ENCODE results near the gene STK32B.

STK32B gene

GRCh38 chr4:5019274-5019673, 32.0 kb upstream of the STK32B start, which contains the start of gene CYTL1:
Gene CYTL1 (minus strand): TSS chr4:5019458. CDS start chr4:5019445, 13 bp downstream.
- no peak for ATAC-seq (replicated peaks)
- peaks cover 21 to 80% of the 10 kb centered on the region in 2 donors for H3K27me3 Mint-ChIP-seq
- DNase-seq = no peak
- no peak within 1 kb of the TSS for H3K4me3 Mint-ChIP-seq
- no peaks in the 10 kb centered on the region for H3K36me3 Mint-ChIP-seq (ENCODE audit: insufficient read depth)
- no peaks in the 10 kb centered on the region for H3K9me3 Mint-ChIP-seq
- H3K27ac Mint-ChIP-seq = no peak within 1 kb of the TSS
- peaks cover 0 to 1% of the 10 kb centered on the region in 2 donors for H3K4me1 Mint-ChIP-seq (ENCODE audit: low read depth in 2 of 2)

DNA sequence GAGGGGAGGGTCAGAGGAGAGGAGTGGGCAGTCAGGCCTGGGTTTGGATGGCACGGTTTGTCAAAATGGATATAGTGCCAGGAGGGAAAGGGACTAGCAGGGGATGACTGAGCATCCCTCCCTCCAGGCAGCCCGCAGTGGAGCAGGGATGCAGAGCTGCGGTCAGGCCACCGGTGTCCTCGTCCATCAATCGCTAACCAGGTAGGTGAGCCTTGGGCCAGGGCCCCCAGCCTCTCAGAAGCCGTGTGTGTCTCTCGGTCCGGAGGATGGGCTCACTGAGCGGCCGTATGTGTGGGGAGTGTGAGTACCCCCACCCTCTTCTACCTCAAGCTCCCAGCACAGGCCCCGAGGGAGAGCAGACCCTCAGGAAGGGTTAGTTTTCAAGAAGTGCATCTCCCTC, 31.5 kb upstream of the STK32B start:
- no peaks in the 10 kb centered on the region for H3K9me3 Mint-ChIP-seq
- H3K36me3 Mint-ChIP-seq (ENCODE audit: insufficient read depth) = no peaks in the 10 kb centered on the region
- peaks cover 0 to 1% of the 10 kb centered on the region in 2 donors for H3K4me1 Mint-ChIP-seq (ENCODE audit: low read depth in 2 of 2)
- H3K4me3 Mint-ChIP-seq = no peak overlapping the region
- peaks cover 18 to 79% of the 10 kb centered on the region in 2 donors for H3K27me3 Mint-ChIP-seq
- no peak for ATAC-seq (replicated peaks)
- no peak for DNase-seq
- H3K27ac Mint-ChIP-seq = no peak overlapping the region

- Mint-ChIP-seq H3K27me3 (peaks cover 19 to 80% of the 10 kb centered on the region in 2 donors), H3K4me1 (ENCODE audit: low read depth in 2 of 2) (peaks cover 0 to 1% of the 10 kb centered on the region in 2 donors), H3K9me3 (no peaks in the 10 kb centered on the region), H3K4me3 (no peak overlapping the region), H3K36me3 (ENCODE audit: insufficient read depth) (no peaks in the 10 kb centered on the region), H3K27ac (no peak overlapping the region)
- ATAC-seq (replicated peaks) (no peak), DNase-seq (no peak)
Measured at GRCh38 chr4:5020341-5020740, 30.9 kb upstream of the STK32B start.

DNA sequence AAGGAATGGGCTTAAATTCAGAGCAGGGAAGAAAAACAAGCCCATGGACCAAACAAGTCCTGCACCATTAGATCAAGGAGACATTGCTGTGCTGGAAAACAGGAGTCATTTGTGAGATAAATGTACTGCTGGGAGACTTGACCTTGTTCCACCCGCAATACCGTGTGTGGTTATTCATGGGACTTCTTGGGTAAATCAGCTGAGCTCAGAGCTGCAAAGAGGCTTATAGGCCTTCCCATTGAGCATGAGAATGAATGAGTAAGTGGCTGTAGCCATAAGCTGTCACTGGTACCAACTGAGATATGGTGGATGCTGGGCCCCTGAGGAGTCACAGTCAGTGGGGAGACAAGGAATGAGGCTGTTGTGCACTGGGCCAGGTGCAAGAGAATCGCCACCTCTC, 29.7 kb upstream of the STK32B start:
- ATAC-seq (replicated peaks) = no peak
- H3K27ac Mint-ChIP-seq = no peak overlapping the region
- no peaks in the 10 kb centered on the region for H3K9me3 Mint-ChIP-seq
- no peaks in the 10 kb centered on the region for H3K36me3 Mint-ChIP-seq (ENCODE audit: insufficient read depth)
- no peak for DNase-seq
- H3K4me3 Mint-ChIP-seq = no peak overlapping the region
- H3K27me3 Mint-ChIP-seq = peaks cover 20 to 80% of the 10 kb centered on the region in 2 donors
- peaks cover 0 to 1% of the 10 kb centered on the region in 2 donors for H3K4me1 Mint-ChIP-seq (ENCODE audit: low read depth in 2 of 2)

GRCh38 chr4:5024673-5025072, 26.6 kb upstream of the STK32B start:
- Mint-ChIP-seq H3K27me3 (peaks cover 12 to 76% of the 10 kb centered on the region in 2 donors), H3K9me3 (no peaks in the 10 kb centered on the region), H3K4me3 (no peak overlapping the region), H3K36me3 (ENCODE audit: insufficient read depth) (no peaks in the 10 kb centered on the region), H3K4me1 (ENCODE audit: low read depth in 2 of 2) (no peaks in the 10 kb centered on the region), H3K27ac (no peak overlapping the region)
- ATAC-seq (replicated peaks) (no peak), DNase-seq (no peak)

DNA sequence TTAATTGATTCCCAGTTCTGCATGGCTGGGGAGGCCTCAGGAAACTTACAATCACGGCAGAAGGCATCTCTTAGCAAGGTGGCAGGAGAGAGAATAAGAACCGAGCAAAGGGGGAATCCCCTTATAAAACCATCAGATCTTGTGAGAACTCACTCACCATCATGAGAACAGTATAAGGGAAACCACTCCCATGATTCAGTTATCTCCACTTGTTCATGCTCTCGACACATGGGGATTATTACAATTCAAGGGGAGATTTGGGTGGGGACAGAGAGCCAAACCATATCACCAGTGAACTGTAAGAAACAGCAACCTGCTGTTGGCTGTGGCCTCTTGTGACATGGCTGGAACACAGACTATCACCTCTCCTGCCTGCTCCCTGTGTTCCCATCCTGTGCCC, 24.9 kb upstream of the STK32B start:
- Mint-ChIP-seq H3K27me3 (peaks cover 12 to 64% of the 10 kb centered on the region in 2 donors), H3K9me3 (no peaks in the 10 kb centered on the region)
- no peak for ATAC-seq (replicated peaks)

GRCh38 chr4:5027346-5027745, 23.9 kb upstream of the STK32B start:
- no peaks in the 10 kb centered on the region for H3K9me3 Mint-ChIP-seq
- H3K27me3 Mint-ChIP-seq = peaks cover 12 to 60% of the 10 kb centered on the region in 2 donors
- ATAC-seq (replicated peaks) = no peak
- no peak overlapping the region for H3K4me3 Mint-ChIP-seq
- H3K4me1 Mint-ChIP-seq (ENCODE audit: low read depth in 2 of 2) = no peaks in the 10 kb centered on the region
- no peak overlapping the region for H3K27ac Mint-ChIP-seq
- no peak for DNase-seq
- H3K36me3 Mint-ChIP-seq (ENCODE audit: insufficient read depth) = no peaks in the 10 kb centered on the region

More for the DNA sequence above, 24.9 kb upstream of the STK32B start:
- H3K36me3 Mint-ChIP-seq (ENCODE audit: insufficient read depth) = no peaks in the 10 kb centered on the region
- no peak overlapping the region for H3K4me3 Mint-ChIP-seq
- no peaks in the 10 kb centered on the region for H3K4me1 Mint-ChIP-seq (ENCODE audit: low read depth in 2 of 2)
- no peak overlapping the region for H3K27ac Mint-ChIP-seq
- DNase-seq = no peak

GRCh38 chr4:5028480-5028879, 22.8 kb upstream of the STK32B start:
- Mint-ChIP-seq H3K4me3 (no peak overlapping the region), H3K27ac (no peak overlapping the region), H3K27me3 (peaks cover 12 to 58% of the 10 kb centered on the region in 2 donors), H3K9me3 (no peaks in the 10 kb centered on the region), H3K36me3 (ENCODE audit: insufficient read depth) (no peaks in the 10 kb centered on the region), H3K4me1 (ENCODE audit: low read depth in 2 of 2) (peaks cover 0 to 3% of the 10 kb centered on the region in 2 donors)
- no peak for DNase-seq
- no peak for ATAC-seq (replicated peaks)

- Mint-ChIP-seq H3K36me3 (ENCODE audit: insufficient read depth) (no peaks in the 10 kb centered on the region), H3K4me3 (no peak overlapping the region), H3K27me3 (peaks cover 12 to 51% of the 10 kb centered on the region in 2 donors), H3K27ac (no peak overlapping the region), H3K9me3 (no peaks in the 10 kb centered on the region), H3K4me1 (ENCODE audit: low read depth in 2 of 2) (peaks cover 0 to 4% of the 10 kb centered on the region in 2 donors)
- no peak for DNase-seq
- ATAC-seq (replicated peaks) = no peak
Measured at GRCh38 chr4:5029447-5029846, 21.8 kb upstream of the STK32B start.

GRCh38 chr4:5030221-5030620, 21.1 kb upstream of the STK32B start:
- DNase-seq (no peak), ATAC-seq (replicated peaks) (no peak)
- Mint-ChIP-seq H3K4me1 (ENCODE audit: low read depth in 2 of 2) (peaks cover 0 to 4% of the 10 kb centered on the region in 2 donors), H3K27ac (no peak overlapping the region), H3K36me3 (ENCODE audit: insufficient read depth) (no peaks in the 10 kb centered on the region), H3K9me3 (no peaks in the 10 kb centered on the region), H3K4me3 (no peak overlapping the region), H3K27me3 (peaks cover 10 to 47% of the 10 kb centered on the region in 2 donors)

DNA sequence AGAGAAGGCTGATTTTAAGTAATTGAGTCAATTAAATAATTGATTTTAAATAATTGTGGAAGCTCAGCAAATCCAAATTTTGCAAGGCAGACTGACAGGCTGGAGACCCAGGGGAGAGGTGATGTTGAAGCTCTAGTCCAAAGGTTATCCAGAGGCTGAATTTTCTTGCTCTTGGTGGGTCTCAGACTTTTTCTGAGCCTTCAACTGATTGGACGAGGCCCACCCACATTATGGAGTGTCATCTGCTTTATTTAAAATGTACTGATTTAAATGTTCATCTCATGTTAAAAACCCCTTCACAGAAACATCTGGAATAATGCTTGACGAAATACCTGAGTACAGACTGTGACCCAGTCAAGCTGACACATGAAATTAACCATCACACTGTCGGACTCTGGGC, 20.4 kb upstream of the STK32B start:
- H3K27ac Mint-ChIP-seq = no peak overlapping the region
- DNase-seq = no peak
- no peaks in the 10 kb centered on the region for H3K36me3 Mint-ChIP-seq (ENCODE audit: insufficient read depth)
- ATAC-seq (replicated peaks) = no peak
- H3K27me3 Mint-ChIP-seq = peaks cover 3 to 40% of the 10 kb centered on the region in 2 donors
- H3K4me1 Mint-ChIP-seq (ENCODE audit: low read depth in 2 of 2) = peaks cover 0 to 4% of the 10 kb centered on the region in 2 donors
- no peaks in the 10 kb centered on the region for H3K9me3 Mint-ChIP-seq
- no peak overlapping the region for H3K4me3 Mint-ChIP-seq

- no peak overlapping the region for H3K4me3 Mint-ChIP-seq
- no peak overlapping the region for H3K27ac Mint-ChIP-seq
- DNase-seq (no peak), ATAC-seq (replicated peaks) (no peak)
- H3K36me3 Mint-ChIP-seq (ENCODE audit: insufficient read depth) = no peaks in the 10 kb centered on the region
- H3K9me3 Mint-ChIP-seq = no peaks in the 10 kb centered on the region
- H3K4me1 Mint-ChIP-seq (ENCODE audit: low read depth in 2 of 2) = peaks cover 0 to 4% of the 10 kb centered on the region in 2 donors
- peaks cover 0 to 26% of the 10 kb centered on the region in 2 donors for H3K27me3 Mint-ChIP-seq
Measured at GRCh38 chr4:5032813-5033212, 18.5 kb upstream of the STK32B start.

- Mint-ChIP-seq H3K4me1 (ENCODE audit: low read depth in 2 of 2) (peaks cover 0 to 4% of the 10 kb centered on the region in 2 donors), H3K4me3 (no peak overlapping the region)
Measured at GRCh38 chr4:5033281-5033841, 17.9 kb upstream of the STK32B start.

DNA sequence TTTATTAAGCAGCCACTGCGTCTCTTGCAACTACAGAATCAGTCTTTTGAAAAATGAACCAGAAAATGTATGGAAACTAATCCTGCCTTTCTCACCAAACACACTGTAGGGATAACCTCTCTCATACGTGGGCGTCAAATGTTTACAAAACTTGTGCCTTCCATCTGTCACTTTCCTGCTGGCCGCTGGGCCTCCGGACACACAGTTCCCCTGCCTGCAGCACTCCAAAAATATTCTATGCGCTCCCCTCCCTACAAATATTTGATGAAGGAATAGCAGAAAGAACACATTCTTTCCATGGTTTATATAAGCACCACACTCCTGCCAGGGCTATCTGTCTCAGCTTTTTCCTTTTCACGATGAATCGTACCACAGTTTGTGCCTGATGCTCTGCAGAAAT, 17.1 kb upstream of the STK32B start:
- H3K27ac Mint-ChIP-seq = no peak overlapping the region
- no peaks in the 10 kb centered on the region for H3K9me3 Mint-ChIP-seq
- no peaks in the 10 kb centered on the region for H3K36me3 Mint-ChIP-seq (ENCODE audit: insufficient read depth)
- no peak for ATAC-seq (replicated peaks)
- H3K4me3 Mint-ChIP-seq = no peak overlapping the region
- peaks cover 0 to 12% of the 10 kb centered on the region in 2 donors for H3K27me3 Mint-ChIP-seq
- peaks cover 0 to 4% of the 10 kb centered on the region in 2 donors for H3K4me1 Mint-ChIP-seq (ENCODE audit: low read depth in 2 of 2)
- DNase-seq = no peak

More at GRCh38 chr4:5033281-5033841, 17.9 kb upstream of the STK32B start:
- no peaks in the 10 kb centered on the region for H3K36me3 Mint-ChIP-seq (ENCODE audit: insufficient read depth)
- no peak overlapping the region for H3K27ac Mint-ChIP-seq
- no peak for ATAC-seq (replicated peaks)
- no peaks in the 10 kb centered on the region for H3K9me3 Mint-ChIP-seq
- no peak for DNase-seq
- peaks cover 0 to 20% of the 10 kb centered on the region in 2 donors for H3K27me3 Mint-ChIP-seq
